BJ (cell line): Measurements from ENCODE around the gene RGS10. TPM values are rescaled to one million over a fixed set of nuclear protein-coding genes. Genes with fewer than 3 reads are reported as not detected.

Experiments
- CTCF ChIA-PET: fragments of 350-600 bp; formaldehyde crosslinking; extraction: SDS; loops from one replicate; lab custom pipeline; 2021; ENCODE audit warnings: antibody characterized with exemption, inconsistent platforms; lab: Yijun Ruan, JAX
- POLR2A ChIA-PET: fragments of 300-600 bp; sonication (Branson Sonifier 250); formaldehyde crosslinking; extraction: SDS; loops from one replicate; lab custom pipeline; 2021; ENCODE audit warnings: antibody characterized with exemption; lab: Charles Lee
- DNase-seq: peaks from one replicate; pipeline ENCODE4 v3.0.0-alpha.2; 2011; ENCODE audit warnings: low read depth
- H3K27me3 ChIP-seq: 2 replicates; pipeline ENCODE4 v1.6.0; 2011; ENCODE audit warnings: low read length; ENCODE audit not compliant: control insufficient read depth, insufficient read depth
- H3K36me3 ChIP-seq: 2 replicates; pipeline ENCODE4 v1.5.1; 2011; ENCODE audit warnings: low read length; ENCODE audit not compliant: control insufficient read depth, insufficient read depth
- H3K4me3 ChIP-seq: 2 replicates; pipeline ENCODE4 v1.5.1; 2011; ENCODE audit warnings: low read depth, mild to moderate bottlenecking, control low read depth, low read length
- polyA plus RNA-seq: library from polyadenylated mRNA; depleted of rRNA; stranded (reverse); fragments of >200 nt; gene quantifications from 2 replicates; pipeline ENCODE4 v1.2.3, GENCODE V29; 2011
- TF ChIP-seq, protein P1 (sequence below): IDR thresholded peaks from 2 replicates; pipeline ENCODE4 v1.5.1; 2011; ENCODE audit warnings: low read depth, mild to moderate bottlenecking, control low read depth, inconsistent platforms, low read length, moderate library complexity; ENCODE audit not compliant: insufficient read depth

The RGS10 gene
- polyA plus RNA-seq, 1 experiment, result 34.5 TPM

DNA sequence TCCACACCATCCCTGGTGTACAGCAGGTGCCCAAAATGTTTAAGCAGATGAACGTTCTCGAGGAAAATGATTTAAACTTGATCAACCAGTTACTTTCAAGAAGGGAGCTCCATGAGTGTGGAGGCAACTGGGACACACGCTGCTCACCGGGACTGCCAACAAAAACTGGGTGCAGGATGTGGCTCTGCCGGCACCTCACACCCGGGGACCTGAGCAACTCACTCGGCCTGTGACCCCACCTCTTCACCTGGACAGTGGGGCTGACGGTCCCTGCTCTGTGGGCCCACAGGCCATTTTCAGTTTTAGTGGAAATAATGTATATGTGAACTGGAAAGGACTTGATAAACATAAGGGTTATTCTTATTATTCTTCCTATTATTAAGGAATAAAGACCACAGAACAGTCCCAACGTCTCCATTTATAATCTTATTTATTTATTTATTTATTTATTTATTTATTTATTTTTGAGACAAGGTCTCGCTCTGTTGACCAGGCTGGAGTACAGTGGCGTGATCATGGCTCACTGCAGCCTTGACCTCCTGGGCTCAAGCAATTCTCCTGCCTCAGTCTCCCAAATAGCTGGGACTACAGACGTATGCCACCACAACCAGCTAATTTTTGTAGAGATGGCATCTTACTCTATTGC lies 60.6 kb downstream of the RGS10 start:
- TF ChIP-seq, protein P1, sequence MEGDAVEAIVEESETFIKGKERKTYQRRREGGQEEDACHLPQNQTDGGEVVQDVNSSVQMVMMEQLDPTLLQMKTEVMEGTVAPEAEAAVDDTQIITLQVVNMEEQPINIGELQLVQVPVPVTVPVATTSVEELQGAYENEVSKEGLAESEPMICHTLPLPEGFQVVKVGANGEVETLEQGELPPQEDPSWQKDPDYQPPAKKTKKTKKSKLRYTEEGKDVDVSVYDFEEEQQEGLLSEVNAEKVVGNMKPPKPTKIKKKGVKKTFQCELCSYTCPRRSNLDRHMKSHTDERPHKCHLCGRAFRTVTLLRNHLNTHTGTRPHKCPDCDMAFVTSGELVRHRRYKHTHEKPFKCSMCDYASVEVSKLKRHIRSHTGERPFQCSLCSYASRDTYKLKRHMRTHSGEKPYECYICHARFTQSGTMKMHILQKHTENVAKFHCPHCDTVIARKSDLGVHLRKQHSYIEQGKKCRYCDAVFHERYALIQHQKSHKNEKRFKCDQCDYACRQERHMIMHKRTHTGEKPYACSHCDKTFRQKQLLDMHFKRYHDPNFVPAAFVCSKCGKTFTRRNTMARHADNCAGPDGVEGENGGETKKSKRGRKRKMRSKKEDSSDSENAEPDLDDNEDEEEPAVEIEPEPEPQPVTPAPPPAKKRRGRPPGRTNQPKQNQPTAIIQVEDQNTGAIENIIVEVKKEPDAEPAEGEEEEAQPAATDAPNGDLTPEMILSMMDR, result no peak
- CTCF ChIA-PET, result interaction anchor here (1.1 to 1.3 kb wide), 2 partner anchors 15 to 37 kb away, joined by 3 to 4 read pairs; no protein-coding TSS in a partner anchor

DNA sequence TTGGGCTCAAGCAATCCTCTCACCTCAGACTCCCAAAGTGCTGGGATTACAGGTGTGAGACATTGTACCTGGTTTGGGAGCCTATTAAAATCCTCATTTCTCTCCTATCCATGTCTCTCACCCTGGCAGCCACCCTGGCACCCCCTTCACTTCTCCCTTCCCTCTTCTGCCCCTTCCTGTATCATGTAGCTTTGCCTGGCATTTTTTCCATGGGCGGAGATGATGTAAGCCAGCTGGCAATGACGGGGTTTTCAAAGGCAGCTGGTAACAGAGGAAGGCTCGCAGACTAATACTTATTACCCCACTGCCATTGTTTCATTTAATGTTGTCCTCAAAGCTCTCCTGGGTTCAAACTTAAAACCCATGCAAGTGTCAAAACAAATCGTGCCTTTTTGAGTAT lies 61.9 kb downstream of the RGS10 start:
- DNase-seq, result no peak
- TF ChIP-seq, protein P1, result no peak
- ChIA-PET POLR2A (no interaction called here), CTCF (interaction anchor here (0.8 to 1.3 kb wide), 4 partner anchors 9 to 63 kb away, joined by 3 to 9 read pairs (median 4); partner anchors contain the start of gene RGS10)
- Histone ChIP-seq H3K36me3 (no peaks in the 10 kb centered on the region), H3K27me3 (peaks cover 27% of the 10 kb centered on the region), H3K4me3 (no peak overlapping the region)

More for the DNA sequence above, 60.6 kb downstream of the RGS10 start:
- DNase-seq, result no peak
- POLR2A ChIA-PET, result no interaction called here
- Histone ChIP-seq H3K36me3 (no peaks in the 10 kb centered on the region), H3K4me3 (no peak overlapping the region), H3K27me3 (peaks cover 21% of the 10 kb centered on the region)

DNA sequence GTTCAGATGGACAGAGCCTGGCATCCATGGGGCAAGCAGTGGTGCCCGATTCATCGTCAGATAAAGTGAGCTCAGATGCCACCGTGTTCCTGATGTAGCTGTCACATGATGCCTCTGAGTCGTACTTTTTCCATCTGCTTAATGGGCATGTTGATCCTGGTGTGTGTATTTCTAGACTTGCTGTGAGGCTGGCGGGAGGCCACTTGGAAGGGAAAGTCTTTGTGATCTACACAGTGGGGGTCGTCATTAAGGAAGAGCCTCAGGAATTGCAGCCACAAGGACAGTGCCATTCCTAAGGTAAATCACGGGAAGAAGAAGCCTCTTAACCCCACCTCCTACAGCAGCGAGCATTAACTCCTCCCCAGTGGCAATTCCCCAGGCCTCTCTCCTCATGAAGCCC lies 63.0 kb downstream of the RGS10 start:
- no peak overlapping the region for H3K4me3 ChIP-seq
- CTCF ChIA-PET, result interaction anchor here (0.9 to 1.7 kb wide), 4 partner anchors 8 to 281 kb away, joined by 3 to 10 read pairs (median 4); no protein-coding TSS in a partner anchor
- no peak for DNase-seq
- H3K36me3 ChIP-seq, result no peaks in the 10 kb centered on the region
- POLR2A ChIA-PET, result no interaction called here
- H3K27me3 ChIP-seq, result peaks cover 32% of the 10 kb centered on the region
- TF ChIP-seq, protein P1, result no peak

DNA sequence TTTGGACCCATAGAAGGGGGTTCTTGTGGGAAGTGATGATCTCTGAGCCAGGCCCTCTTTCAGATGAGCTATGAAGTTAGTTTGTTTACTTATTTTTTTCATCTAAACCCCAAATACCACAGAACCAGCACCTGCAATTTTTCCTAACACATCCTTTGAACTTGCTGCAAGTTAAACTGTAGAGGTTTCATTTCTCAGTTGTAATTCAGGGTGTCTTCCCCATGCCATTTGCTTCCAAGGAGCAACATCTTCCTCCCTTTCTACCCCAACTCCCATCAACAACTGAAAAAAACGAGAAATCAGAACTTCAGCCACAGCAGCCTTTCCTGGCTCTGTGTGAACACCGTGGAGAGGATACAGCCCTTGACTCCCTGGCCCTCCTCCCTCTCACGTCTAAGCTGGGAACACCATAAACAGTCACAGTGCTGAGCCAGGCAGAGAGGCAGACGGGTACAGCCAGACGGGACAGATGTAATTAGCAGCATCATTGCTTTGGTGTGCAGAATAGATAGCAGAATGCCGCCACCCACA lies 63.6 kb downstream of the RGS10 start:
- ChIA-PET CTCF (interaction anchor here (0.9 to 1.7 kb wide), 4 partner anchors 8 to 280 kb away, joined by 3 to 10 read pairs (median 4); no protein-coding TSS in a partner anchor), POLR2A (no interaction called here)
- Histone ChIP-seq H3K27me3 (peaks cover 32% of the 10 kb centered on the region), H3K4me3 (no peak overlapping the region), H3K36me3 (no peaks in the 10 kb centered on the region)
- DNase-seq, result no peak
- TF ChIP-seq, protein P1, result no peak

DNA sequence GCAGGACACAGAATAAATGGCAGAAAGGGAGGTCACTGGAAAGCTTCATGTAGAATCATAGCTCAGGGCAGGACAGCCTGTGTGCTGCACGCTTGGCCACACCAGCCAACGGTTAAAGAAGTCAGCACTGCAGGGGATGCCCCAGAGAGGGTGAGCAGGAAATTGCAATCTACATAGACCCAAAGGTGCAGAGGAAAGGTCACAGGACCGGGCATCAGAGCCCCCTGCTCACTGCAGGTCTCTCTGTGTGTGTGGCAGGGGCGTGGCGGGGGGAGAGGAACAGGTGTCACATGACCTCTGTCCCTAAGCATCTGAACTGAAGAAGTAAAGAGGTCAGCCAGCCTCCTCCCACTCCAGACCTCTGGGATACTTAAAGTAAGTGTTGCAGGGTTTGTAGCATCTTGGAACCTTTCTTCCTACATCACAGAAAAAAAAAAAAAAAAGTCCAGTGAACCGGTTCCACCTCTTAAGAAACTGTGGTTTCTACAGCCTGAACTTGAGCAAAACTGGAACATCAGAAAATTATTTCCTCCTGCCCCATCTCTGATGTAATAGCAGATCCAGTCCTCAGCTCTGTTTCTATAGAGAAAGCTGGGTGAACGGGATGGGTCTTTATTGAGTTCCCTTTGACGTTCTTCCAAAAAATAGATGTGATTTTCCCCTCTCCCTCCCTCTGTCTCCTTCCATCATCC lies 64.3 kb downstream of the RGS10 start:
- ChIA-PET POLR2A (no interaction called here), CTCF (interaction anchor here (0.7 to 1.7 kb wide), 4 partner anchors 9 to 33 kb away, joined by 3 to 10 read pairs (median 4); no protein-coding TSS in a partner anchor)
- Histone ChIP-seq H3K27me3 (peaks cover 32% of the 10 kb centered on the region), H3K36me3 (no peaks in the 10 kb centered on the region), H3K4me3 (no peak overlapping the region)
- TF ChIP-seq, protein P1, result no peak
- no peak for DNase-seq
